GM15510 (cell line): ENCODE measurements around the gene TAB2.

ENCODE experiments used
- POLR2A ChIP-seq: IDR thresholded peaks from 3 replicates; pipeline ENCODE4 v1.6.1; 2011; ENCODE audit warnings: borderline replicate concordance; ENCODE audit not compliant: insufficient read length; ENCODE audit errors: extremely low read depth

Gene TAB2

DNA sequence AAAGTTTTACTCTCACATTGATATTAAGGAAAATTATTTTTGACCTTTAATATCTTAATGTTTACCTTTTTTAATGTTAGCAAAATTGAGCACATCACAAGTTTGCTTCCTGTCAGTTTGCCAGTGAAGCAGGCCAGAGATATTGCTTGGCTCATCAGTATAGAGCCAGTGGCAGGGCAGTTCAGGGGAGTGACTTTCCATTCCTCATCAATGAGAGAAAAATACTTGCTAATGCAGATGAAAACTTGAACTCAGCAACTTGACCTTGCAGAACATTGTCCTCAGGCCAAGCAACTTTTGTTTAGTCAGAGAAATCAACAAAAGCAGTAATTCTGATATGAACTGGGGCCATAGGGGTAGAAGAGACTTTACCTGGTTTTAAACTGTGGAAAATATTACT, 6.9 kb downstream of the TAB2 start:
- no peak for TF ChIP-seq POLR2A

GRCh38 chr6:149325648-149326236, 8.2 kb downstream of the TAB2 start:
- no peak for TF ChIP-seq POLR2A

DNA sequence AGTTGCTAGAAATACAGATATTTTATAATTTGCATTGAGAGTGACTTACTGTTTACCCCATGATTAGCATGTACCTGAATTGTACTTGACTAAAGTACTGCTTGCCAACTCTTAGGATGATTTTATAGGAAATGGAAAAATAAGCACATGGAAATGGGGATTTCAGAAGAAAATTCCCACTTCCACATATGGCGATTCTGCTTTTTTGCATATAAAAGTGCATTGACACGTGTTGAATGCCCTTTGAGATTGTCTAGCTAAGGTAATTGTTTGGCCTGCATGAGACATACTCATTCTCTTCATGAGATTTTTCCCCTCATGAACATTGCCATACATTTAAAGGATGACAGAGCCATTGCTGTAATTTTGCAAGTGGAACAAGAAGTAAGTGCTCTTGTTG, 10.1 kb downstream of the TAB2 start:
- TF ChIP-seq POLR2A = no peak

GRCh38 chr6:149328083-149328482, 10.6 kb downstream of the TAB2 start:
- no peak for TF ChIP-seq POLR2A

GRCh38 chr6:149329529-149329928, 12.0 kb downstream of the TAB2 start:
- TF ChIP-seq POLR2A = no peak

GRCh38 chr6:149330133-149330532, 12.6 kb downstream of the TAB2 start:
- TF ChIP-seq POLR2A = no peak

DNA sequence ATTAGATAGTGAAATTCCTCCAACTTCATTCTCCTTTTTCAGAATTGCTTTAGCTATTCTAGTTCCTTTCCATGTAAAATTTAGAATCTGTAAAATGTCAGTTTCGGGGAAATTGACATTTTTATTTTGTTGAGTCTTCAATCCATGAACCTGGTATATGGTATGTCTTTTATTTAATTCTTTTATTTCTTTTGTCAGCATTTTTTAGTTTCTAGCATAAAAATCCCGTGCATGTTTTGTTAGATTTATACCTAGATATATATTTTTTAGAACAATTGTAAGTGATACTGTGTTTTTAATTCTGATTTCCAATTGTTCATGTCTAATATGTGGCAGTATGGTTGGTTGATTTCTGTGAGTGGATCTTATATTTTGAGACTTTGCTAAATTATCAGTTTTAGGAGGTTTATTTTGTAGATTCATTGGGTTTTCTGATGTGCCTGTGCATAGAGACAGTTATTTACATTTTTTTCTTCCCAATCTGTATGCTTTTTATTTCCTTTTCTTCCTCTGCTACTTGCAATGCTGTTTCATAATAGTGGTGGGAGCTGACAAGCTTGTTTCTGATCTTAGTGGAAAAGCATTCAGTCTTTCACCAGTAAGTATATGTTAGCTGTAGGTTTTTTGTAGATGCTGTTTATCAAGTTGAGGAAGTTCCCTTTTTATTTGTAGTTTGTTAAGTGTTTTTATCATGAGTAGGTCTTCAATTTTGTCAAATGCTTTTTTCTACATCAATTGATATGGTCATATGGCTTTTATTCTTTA, 13.7 kb downstream of the TAB2 start:
- no peak for TF ChIP-seq POLR2A

- TF ChIP-seq POLR2A = no peak
These were observed 14.4 kb downstream of the TAB2 start for GRCh38 chr6:149331871-149332270.

DNA sequence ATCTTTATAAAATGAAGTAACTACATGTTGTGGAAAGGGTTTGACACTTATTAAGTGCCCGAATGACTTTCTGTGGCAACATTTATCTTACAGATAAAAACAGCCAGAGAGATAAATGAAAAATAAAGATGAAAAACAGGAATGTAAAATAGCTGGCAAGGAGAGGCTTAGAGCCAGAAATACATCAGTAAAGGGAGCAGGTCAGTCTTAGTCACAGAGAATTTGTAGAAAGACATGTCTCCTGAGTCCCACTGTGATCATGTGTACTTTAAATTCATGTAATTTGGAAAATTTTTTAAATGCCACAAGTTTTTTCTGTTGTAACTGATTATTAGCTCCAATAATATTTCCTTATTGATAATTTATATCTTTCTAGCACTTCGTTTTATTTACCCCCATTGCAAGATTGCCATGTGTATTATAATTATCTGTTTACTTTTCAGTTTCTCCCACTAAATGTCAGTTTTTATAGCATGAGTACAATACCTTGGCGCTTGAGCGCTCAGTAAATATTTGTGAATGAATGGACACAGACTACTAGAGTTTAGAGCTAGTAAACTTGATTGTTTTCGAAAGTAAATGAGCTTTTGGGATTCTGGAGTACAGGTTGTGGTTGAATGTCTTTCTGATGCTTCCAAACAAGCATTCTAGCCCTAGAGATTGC, 15.2 kb downstream of the TAB2 start:
- TF ChIP-seq POLR2A = no peak

- no peak for TF ChIP-seq POLR2A
These were observed 15.7 kb downstream of the TAB2 start for GRCh38 chr6:149333266-149333620.

- TF ChIP-seq POLR2A = no peak
These were observed 16.7 kb downstream of the TAB2 start for GRCh38 chr6:149334201-149334600.

DNA sequence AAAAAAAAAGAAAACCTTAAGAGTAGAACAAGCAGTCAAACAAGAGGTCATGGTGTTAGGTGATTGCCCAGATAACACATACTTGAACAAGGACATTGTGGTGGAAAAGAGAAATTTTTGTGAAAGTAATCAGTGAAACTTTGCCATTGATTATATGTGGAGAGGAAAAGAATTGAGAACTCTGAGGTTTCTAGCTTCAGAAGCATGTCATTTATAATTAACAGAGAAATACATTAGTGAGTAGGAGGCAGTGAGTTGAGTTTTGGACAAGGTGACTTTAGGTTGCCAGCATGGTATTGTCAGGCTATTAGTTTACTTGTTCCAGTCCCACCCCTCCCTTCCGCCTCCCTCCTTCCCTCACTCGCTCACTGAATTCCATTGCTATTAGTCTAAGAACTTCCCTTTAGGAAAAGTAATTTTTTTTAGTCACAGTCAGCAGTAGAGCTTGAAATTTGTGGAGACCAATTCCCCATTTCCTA, 17.2 kb downstream of the TAB2 start:
- TF ChIP-seq POLR2A = no peak

DNA sequence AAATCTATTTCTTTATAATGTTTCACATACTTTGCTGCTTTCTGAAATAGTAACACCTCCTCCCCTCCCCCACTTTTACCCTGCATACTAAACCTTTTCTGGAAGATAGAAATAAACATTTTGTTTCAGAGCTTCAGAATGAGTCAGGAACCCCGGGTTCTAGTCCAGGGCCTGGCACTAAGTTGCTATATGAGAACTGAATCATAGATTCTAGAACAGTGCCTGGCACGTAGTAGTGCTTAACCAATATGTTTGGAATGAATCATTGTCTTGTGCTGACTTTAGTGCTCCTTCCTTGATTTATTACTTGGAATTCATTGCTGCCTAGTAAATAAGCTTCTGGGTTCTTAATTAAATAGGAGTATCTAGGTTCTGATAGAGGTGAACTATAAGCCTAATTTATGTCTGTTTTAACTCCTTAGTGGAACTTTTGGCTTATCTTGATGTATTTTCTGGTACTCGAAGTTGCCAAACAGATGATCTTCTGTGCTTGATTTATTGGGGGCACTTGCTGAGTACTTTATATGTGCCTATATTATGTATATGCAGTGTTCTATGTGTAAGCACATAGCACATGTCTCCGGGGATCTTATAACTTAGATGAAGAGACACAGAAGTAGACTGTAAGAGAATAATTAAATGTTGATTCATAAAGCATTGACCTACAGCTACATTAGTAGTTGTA, 18.6 kb downstream of the TAB2 start:
- no peak for TF ChIP-seq POLR2A

- no peak for TF ChIP-seq POLR2A
These were observed 19.1 kb downstream of the TAB2 start for GRCh38 chr6:149336609-149336928.

GRCh38 chr6:149337320-149337719, 19.8 kb downstream of the TAB2 start:
- no peak for TF ChIP-seq POLR2A
